ENCODE results near the gene HPSE2. TPM values are rescaled to one million over a fixed set of nuclear protein-coding genes. Genes with fewer than 3 reads are reported as not detected.

The HPSE2 gene
- total RNA-seq, 1 experiment from 2014 or later: 0.05 TPM

DNA sequence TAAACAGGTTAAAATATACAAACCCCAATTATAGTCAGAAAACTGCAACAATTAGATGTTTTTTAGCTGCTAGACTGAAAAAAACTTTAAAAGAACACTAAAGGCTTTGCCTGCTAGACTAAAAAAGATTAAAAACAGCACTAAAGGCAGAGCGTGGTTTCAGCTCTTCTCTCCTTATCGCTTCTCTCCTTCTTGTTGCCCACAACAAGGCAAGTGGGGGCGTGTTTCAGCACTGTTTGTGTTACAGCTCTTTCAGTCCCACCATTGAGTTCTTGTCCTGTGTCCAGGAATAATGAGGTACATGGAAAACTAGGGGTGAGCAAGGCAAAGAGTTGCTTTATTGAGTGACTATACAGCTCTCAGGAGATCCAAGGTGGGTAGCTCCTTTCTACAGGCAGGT, 112.3 kb downstream of the HPSE2 start:
- no peak overlapping the region for H2AFZ ChIP-seq (ENCODE audit: low read depth, low read length, poor library complexity, severe bottlenecking)
- peaks cover 2 to 9% of the 10 kb centered on the region in 2 experiments; a peak in 2 of 4 replicates for H3K9me3 ChIP-seq (ENCODE audit: control insufficient read depth in 1 of 2, insufficient read depth in 1 of 2, low read depth in 1 of 2, low read length in 2 of 2)
- intact Hi-C loops (cut with micrococcal nuclease): no loop called here
- no peak overlapping the region for H3K4me3 ChIP-seq (replicated peaks in 1 of 2; ENCODE audit: low read depth in 1 of 2, low read length in 2 of 2)
- ChIA-PET POLR2A (no interaction called here), RAD21 (ENCODE audit: low non-redundant PET in 1 of 2, low total read pairs in 2 of 2, uncharacterized antibody in 2 of 2, unreplicated experiment in 2 of 2) (no interaction called here), CTCF (no interaction called here)
- H3K4me1 ChIP-seq (ENCODE audit: control insufficient read depth in 1 of 2, insufficient read depth in 2 of 2, low read length in 2 of 2): no peaks in the 10 kb centered on the region
- ATAC-seq: no peak
- BruUV-seq (replicated peaks): no TSS peak
- no peaks in the 10 kb centered on the region for H3K79me2 ChIP-seq (ENCODE audit: insufficient read depth, low read length)
- no peak overlapping the region for H3K4me2 ChIP-seq (ENCODE audit: low read length)
- DNase-seq (ENCODE audit: low read depth, low spot score): no peak
- H3K36me3 ChIP-seq (ENCODE audit: control insufficient read depth in 1 of 2, insufficient read depth in 2 of 2, low read length in 2 of 2): no peaks in the 10 kb centered on the region
- no peak overlapping the region for H3K9ac ChIP-seq (ENCODE audit: low read length)
- TF ChIP-seq POLR2AphosphoS5 (IDR thresholded peaks at IDR 0.05; ENCODE audit: low read depth, low read length) (no peak), POLR2A (IDR thresholded peaks at IDR 0.05; ENCODE audit: borderline replicate concordance, extremely low read depth, insufficient read depth, insufficient read length) (no peak), ZBTB33 (IDR thresholded peaks at IDR 0.05; ENCODE audit: extremely low read depth, insufficient replicate concordance, low read length) (no peak), RAD21 (IDR thresholded peaks at IDR 0.05; ENCODE audit: low read depth) (no peak), EGR1 (IDR thresholded peaks at IDR 0.05; ENCODE audit: low read depth) (no peak), ZNF274 (IDR thresholded peaks at IDR 0.05; ENCODE audit: low read depth, low read length) (no peak), CTCF (IDR thresholded peaks at IDR 0.05 in 2 of 3, conservative IDR thresholded peaks at IDR 0.05 in 1 of 3; ENCODE audit: borderline replicate concordance in 1 of 3, insufficient read depth in 1 of 3, low read depth in 2 of 3, low read length in 2 of 3) (no peak), SP1 (IDR thresholded peaks at IDR 0.05; ENCODE audit: low read depth) (no peak), SRF (IDR thresholded peaks at IDR 0.05; ENCODE audit: low read depth) (no peak), JUND (IDR thresholded peaks at IDR 0.05) (no peak)
- TF ChIP-seq, protein P1, sequence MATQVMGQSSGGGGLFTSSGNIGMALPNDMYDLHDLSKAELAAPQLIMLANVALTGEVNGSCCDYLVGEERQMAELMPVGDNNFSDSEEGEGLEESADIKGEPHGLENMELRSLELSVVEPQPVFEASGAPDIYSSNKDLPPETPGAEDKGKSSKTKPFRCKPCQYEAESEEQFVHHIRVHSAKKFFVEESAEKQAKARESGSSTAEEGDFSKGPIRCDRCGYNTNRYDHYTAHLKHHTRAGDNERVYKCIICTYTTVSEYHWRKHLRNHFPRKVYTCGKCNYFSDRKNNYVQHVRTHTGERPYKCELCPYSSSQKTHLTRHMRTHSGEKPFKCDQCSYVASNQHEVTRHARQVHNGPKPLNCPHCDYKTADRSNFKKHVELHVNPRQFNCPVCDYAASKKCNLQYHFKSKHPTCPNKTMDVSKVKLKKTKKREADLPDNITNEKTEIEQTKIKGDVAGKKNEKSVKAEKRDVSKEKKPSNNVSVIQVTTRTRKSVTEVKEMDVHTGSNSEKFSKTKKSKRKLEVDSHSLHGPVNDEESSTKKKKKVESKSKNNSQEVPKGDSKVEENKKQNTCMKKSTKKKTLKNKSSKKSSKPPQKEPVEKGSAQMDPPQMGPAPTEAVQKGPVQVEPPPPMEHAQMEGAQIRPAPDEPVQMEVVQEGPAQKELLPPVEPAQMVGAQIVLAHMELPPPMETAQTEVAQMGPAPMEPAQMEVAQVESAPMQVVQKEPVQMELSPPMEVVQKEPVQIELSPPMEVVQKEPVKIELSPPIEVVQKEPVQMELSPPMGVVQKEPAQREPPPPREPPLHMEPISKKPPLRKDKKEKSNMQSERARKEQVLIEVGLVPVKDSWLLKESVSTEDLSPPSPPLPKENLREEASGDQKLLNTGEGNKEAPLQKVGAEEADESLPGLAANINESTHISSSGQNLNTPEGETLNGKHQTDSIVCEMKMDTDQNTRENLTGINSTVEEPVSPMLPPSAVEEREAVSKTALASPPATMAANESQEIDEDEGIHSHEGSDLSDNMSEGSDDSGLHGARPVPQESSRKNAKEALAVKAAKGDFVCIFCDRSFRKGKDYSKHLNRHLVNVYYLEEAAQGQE (IDR thresholded peaks at IDR 0.05; ENCODE audit: low read depth): no peak
- no peak overlapping the region for H3K27ac ChIP-seq (ENCODE audit: low read depth, low read length)
- H3K27me3 ChIP-seq (ENCODE audit: insufficient read depth, low read length): peaks cover 4% of the 10 kb centered on the region; the same call in 1 of the 2 replicates
- no peaks in the 10 kb centered on the region for H3K9me2 ChIP-seq (ENCODE audit: insufficient read depth)
- no peaks in the 10 kb centered on the region for H4K20me1 ChIP-seq (ENCODE audit: insufficient read depth)

Data from HCT116 (cell line).